M059J (cell line): ENCODE measurements around the gene RAB40B. TPM values are rescaled to one million over a fixed set of nuclear protein-coding genes. Genes with fewer than 3 reads are reported as not detected.
"Not testable (repeated sequence)": the region's sequence is repeated elsewhere in the genome, so short reads cannot be mapped to it uniquely, and the experiment has no call there.

Source experiments
- DNase-seq: peaks from one replicate; pipeline ENCODE4 v3.0.0-alpha.2; 2012; ENCODE audit warnings: low read depth
- total RNA-seq: library from RNA; depleted of rRNA; stranded (reverse); fragments of >200 nt; shearing (Covaris generic); gene quantifications from 2 replicates; pipeline ENCODE4 v1.2.3, GENCODE V29; 2014

RAB40B gene
- total RNA-seq, 1 experiment from 2014 or later = 8.9 TPM

DNA sequence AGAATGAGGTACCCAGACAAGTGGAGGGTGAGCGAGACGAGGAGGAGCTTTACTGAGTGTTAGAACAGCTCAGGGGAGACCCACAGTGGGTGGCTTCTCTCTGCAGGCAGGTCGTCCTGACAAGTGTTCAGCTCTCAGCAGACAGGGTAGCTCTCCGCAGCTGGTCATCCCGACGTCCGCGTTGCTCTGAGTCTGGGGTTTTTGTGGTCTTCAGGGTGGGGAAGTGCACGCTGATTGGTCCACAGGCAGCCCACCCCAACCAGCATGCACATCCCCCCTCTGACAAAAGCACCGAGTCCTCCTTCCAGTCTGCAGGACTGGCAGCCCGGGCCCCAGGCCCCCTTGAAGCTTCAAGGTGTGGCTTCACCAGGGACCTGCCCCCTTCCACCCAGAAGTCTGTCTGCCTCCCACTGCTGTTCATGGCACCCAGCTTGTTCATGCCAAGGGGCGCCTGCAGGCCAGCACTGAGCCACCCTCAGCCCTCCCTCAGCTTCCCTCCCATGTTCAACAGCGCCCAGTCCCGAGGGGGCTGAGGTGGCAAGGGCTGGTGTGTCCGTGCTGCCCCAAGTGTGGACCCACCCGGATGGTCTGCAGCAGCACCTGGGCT lies 30.4 kb downstream of the RAB40B start:
- no peak for DNase-seq

DNA sequence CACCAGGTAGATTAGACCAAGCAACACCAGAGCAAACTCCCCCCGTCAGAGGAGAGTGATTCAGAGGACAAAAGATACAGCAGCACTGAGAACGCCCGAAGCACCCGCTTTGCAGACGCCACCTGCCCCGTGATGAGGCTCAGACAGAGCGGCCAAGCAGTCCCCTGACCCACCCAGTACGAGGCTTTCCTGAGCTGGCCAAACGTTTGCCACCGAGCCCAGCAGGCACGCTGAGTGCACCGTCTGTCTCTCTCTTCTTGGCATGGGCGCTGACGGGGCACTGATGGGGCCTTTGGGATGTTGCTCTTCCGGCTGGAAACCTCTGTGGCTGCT lies 30.9 kb downstream of the RAB40B start:
- no peak for DNase-seq

DNA sequence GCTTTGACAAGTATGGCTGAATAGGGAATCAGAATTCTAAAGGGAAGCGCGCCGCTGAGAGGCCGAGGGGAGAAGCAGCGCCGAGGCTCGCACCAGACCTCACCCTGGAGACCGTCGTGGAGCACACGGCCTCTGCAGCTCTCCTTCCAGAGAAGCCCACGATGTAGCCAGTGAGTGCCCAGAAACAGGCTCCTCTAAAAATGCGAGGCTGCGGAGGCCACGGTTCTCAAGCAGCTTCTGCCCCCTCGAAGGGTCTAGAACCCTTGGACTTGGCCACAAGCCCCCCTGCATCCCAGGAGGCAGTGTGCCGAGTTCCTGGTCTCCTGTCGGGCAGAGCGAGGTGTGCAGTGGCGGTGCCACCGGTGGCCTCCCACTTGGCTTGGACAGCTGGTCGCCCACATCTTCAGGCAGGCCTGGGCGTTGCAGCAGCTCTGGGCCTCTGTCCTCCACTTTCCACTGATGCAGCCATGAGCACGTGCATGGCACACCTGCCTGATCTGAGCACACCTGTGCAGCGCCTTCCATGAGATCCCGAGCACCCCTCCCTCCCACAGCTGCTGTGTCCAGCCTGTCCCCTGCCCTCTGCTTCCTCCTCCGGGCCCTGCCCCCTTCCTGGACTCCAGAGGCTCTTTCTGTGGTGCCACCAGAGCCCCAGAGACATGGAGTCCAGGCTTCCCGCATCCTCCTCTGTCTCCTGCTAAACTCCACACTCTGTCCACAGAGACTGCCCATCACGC lies 31.4 kb downstream of the RAB40B start:
- DNase-seq = no peak

DNA sequence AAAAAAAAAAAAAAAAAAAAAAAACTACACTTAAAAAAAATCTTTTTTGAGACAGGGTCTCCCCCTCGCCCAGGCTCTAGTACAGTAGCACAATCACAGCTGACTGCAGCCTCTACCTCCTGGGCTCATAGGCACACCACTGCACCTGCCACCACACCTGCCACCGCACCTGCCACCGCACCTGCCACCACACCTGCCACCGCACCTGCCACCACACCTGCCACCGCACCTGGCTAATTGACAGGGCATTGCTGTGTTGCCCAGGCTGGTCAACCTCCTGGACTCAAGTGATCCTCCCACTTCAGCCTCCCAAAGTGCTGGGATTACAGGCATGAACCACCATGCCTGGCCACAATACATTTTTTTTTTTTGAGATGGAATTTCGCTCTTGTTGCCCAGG lies 32.6 kb downstream of the RAB40B start:
- no peak for DNase-seq

DNA sequence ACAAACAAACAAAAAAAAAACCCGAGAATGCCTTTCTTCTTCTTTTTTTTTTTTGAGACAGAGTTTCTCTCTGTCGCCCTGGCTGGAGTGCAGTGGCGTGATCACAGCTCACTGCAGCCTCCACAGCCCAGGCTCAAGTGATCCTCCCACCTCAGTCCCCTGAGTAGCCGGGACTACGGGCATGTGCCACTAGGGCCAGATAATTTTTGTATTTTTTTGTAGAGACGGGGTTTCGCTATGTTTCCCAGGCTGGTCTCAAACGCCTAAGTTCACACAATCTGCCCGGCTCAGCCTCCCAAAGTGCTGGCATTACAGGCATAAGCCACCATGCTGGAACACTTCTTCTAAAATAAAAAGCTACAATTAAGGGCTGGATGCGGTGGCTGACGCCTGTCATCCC lies 33.3 kb downstream of the RAB40B start:
- DNase-seq = no peak

DNA sequence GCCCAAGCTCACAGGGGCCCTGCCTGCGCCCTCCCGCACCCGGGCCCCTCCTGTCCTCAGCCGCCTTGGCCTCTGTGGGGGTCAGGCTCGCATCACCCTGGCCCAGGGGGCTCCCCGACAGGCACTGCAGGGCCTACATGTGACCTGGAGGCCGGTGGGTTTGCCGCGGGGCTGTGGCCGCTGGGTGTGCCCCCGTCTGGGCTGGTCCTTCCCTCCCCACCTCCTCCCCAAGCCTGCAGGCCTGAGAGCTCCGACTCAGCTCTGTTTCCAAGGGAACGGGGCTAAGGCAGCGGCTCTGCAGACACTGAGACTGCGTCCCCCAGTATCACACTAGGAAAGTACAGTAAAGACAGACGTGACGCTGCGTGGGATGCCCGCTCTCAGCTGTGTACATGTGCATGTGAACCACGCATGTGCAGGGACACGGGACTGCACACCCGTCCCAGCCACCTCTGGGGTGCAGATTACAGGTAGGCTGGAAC lies 33.8 kb downstream of the RAB40B start:
- no peak for DNase-seq

DNA sequence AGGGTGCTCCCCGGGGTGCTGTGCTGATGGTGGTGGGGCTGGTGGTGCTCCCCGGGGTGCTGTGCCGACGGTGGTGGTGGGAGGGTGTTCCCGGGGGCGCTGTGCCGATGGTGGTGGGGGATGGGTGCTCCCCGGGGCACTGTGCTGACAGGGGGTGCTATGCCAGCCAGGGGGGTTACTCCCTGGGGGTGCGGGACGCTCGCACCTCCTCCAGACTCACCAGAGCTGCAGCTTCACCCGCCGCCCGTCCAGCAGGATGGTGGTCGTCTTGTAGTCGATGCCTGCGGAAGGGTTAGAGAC lies 34.3 kb downstream of the RAB40B start:
- no peak for DNase-seq

DNA sequence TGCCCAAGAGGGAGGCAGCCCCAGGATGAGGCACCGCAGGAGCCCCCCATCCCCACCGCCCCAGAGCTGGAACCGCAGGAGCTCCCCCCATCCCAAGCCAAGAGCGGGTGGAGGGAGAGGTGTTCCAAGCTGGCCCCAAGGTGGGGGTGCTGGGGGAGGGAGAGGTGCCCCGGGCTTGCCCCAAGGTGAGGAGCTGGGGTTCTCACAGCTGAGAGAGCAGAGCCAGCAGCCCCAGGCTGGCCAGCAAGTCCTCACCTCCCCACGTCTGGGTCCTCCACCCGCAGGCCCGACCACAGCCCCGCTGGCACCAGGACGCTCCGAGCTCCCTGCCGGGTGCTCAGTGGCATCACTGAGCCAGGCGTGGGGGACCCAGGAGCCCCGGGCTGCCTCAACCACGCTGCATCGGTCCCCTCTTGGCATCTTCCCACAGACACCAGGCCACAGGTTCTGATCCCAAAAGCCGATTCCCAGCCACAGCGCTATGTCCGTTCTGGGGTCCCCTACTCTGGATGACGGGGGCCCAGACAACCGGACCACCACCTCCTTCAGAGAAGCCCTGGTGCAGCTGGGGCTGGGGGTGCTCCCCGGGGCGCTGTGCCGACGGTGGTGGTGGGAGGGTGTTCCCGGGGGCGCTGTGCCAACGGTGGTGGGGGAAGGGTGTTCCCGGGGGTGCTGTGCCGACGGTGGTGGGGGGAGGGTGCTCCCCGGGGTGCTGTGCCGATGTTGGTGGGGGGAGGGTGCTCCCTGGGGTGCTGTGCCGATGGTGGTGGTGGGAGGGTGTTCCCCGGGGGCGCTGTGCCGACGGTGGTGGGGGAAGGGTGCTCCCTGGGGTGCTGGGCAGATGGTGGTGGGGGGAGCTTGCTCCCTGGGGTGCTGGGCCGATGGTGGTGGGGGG lies 34.9 kb downstream of the RAB40B start:
- no peak for DNase-seq

DNA sequence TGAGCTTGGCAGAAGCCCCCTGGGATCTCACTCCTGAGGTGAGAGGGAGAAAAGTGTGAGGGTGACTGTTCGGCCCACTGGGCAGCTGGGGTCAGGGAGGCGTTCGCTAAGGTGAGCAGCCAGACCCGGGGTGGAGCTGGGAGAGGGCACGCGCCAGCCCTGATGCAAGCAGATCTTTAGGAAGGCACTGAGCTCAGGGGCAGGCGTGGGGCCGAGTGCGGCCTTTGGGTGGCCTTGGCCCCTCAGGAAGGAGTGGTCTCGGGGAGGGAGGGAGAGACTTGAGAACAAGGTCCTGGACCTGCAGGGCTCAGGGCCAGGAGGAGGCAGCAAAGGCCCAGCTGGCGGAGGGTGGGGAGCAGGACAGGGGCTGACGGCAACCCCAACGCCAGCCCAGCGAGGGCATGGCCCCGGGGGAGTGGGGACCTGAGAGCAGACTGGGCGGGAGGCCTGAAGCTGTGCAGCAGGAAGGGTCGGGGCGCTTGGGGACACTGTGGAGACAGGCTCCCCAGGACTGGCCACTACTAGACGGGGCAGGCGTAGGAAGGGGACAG lies 35.7 kb downstream of the RAB40B start:
- DNase-seq = no peak

DNA sequence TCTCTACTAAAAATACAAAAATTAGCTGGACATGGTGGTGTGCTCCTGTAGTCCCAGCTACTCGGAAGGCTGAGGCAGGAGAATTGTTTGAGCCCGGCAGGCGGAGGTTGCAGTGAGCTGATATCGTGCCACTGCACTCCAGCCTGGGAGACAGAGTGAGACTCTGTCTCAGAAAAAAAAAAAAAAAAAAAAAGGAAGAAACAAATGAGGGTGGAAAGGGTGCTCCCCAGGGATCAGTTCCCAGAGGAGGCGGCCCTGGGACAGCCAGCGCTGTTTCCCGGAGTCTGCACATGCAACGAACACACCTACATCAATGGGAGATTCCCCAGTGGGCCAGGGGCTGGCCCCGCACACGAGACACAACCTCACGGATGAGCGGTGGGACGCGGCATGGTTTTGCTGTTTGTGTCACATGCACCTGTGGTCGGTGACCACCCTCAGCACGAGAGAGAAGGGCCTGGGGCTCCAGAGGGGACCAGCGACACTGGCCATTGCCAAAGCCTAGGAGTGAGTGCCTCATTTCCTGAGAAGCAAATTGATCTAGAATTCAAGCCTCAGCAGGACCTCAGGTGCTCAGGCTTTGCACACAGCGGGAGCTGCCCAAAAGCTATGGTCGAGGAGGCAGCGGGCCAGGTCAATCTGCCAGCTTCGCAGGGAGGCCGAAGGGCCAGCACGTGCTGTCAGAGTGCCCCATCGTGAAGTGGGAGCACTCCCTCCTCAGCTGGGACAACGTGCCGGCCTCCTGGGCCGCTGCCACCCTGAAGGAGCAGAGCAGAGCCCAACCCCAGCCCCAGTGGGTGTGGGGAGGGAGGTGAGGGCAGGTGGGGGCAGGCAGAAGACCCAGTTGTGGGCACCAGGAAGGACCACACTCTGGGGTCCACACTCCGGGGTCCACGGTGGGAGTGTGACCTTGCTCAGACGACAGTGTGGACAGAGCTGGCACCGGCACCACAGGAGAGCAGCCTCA lies 36.5 kb downstream of the RAB40B start:
- no peak for DNase-seq

DNA sequence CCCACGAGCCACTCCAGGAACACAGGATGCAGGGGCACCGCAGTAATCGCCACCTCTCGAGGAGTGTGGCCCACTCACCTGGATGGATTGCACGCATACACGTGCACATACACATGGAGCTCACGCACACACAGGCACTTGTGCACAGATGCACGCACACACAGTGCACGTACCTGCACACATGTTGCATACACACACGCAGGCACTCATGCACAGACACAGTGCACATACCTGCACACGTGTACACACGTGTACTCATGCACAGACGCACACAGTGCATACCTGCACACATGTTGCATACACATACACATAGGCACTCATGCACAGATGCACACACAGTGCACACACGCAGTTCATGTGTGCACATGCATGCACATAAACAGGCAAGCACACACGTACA lies 38.6 kb downstream of the RAB40B start:
- DNase-seq = no peak

DNA sequence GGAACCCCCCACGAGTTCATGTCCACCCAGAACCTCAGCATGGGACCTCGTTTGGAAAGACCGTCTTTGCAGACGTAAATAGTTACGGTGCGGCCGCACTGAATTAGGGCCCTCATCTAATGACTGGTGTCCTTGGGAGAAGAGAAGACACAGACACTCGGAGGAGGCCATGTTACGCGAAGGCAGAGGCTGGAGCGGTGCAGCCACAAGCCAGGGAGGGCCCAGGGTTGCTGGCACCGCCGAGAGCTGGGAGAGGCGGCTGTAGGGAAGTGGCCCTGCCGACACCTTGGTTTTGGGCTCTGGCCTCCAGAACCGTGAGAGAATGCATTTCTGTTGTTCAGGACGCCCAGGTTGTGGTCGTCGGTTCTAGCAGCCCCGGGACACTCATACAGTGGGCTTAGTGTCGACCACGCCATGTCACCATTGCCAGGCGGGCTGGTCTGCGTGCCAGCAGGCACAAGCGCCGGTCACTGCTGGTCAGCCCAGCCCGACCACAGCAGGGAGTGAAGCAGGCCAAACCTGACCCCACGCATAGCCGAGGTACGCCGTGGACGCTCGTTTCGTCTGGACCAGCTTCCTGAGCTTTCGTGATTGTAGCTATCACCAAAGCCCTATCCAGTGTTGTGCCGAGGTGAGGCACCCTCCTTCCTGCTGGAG lies 39.6 kb downstream of the RAB40B start:
- no peak for DNase-seq

DNA sequence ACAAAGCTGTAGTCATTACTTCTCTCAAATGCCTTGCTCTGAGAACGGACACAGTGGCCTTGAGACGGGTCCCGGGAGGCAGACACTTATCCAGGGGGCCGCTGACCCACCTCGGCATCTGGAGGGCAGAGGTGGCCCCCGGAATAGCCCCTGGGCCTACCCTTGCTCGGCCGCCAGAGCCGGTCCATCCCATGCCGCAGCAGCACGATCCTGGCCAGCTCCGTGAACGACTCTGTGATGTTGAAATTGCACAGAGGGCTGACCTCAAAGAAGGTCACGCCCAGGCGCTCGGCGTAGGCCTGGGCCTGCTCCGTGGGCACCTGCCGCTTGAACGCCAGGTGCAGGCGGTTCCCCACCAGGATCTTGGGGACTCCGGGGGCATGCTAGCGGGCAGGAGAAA lies 40.2 kb downstream of the RAB40B start:
- no peak for DNase-seq

DNA sequence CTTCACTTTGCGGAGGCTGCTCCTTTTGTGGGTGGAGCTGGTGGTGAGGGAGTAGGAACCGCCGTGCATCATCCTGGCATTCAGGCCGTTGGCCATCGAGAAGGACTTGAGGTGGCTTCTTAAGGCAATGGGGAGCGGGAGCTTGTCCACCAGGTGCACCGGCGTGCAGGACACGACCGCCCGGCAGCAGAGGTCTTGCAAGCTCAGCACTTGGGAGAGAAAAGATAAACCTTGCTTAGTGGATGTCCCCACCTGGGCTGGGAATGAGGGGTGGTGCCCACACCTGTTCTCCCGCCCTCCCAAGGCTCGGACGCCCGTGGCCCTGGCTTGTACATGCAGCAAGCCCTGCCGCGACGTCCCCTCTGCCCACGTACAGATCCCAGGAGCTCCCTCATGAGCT lies 40.6 kb downstream of the RAB40B start:
- no peak for DNase-seq

DNA sequence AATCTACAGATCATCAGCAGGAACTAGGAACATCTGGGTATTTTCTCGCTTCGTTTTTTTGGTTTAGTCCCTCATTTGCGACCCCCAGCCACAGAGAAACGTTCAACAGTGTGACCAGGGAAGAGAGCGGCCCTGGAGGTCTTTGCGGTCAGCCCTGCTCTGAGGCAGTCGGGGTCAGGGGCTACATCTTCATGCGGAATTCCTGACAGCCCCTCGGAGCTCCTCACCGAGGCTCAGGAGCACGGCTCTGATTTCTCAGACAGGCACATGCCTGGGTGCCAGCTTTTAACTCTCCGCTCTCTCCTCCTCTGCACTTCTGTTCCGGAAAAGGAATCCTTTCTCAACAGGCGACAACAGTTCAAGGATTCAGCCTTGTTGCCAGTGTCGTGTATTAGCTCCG lies 42.2 kb downstream of the RAB40B start:
- no peak for DNase-seq

DNA sequence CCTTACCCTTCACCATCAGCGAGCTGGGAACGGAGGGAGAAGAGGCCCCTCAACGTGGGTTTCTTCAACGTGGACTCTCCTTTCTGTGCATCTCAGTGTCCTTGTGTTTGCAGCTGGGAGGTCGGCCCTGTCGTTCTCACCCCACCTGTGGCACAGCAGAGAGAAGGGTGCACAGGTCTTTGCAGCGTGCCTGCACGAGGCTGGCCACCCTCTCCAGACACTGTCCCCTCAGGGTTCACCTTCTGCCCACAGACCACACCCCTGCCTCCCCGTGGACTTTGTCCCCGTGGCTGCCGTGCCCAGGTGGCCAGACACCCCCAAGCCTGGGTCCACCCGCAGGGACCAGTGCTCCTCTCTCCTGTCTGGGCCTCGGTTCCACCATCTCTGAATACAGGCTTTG lies 43.0 kb downstream of the RAB40B start:
- no peak for DNase-seq

DNA sequence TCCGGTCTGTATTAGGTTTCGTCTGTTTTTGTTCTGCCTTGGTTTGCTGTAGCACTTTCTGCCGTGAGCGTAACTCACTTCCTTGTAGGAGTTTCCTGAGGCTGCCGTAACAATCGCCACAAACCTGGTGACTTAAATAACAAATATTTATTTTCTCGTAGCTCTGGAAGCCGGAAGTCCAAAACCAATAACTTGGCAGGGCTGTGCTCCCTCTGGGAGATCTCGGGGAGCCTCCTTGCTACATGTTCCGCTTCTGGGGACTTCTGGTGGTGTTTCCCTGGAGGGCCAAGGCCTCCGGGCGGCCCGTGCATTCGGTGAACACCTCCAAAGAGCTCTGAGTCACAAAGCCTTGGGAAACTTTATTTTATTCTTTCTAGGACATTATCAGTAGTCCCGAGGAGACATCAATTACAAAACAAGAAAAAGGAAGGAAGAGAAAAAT lies 43.4 kb downstream of the RAB40B start:
- no peak for DNase-seq

DNA sequence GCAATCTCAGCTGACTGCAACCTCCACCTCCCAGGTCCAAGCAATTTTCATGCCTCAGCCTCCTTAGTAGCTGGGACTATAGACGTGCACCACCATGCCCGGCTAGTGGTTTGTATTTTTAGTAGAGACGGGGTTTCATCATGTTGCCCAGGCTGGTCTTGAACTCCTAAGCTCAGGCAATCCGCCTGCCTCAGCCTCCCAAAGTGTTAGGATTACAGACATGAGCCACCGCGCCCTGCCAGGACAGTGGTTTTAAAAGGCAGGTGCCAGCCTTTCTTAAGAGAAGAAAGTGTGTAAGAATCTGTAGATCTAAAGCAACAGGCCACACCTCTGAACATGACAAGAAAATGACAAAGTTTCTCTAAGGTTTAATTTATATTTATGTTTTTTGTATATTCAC lies 43.9 kb downstream of the RAB40B start:
- DNase-seq = not testable (repeated sequence)

DNA sequence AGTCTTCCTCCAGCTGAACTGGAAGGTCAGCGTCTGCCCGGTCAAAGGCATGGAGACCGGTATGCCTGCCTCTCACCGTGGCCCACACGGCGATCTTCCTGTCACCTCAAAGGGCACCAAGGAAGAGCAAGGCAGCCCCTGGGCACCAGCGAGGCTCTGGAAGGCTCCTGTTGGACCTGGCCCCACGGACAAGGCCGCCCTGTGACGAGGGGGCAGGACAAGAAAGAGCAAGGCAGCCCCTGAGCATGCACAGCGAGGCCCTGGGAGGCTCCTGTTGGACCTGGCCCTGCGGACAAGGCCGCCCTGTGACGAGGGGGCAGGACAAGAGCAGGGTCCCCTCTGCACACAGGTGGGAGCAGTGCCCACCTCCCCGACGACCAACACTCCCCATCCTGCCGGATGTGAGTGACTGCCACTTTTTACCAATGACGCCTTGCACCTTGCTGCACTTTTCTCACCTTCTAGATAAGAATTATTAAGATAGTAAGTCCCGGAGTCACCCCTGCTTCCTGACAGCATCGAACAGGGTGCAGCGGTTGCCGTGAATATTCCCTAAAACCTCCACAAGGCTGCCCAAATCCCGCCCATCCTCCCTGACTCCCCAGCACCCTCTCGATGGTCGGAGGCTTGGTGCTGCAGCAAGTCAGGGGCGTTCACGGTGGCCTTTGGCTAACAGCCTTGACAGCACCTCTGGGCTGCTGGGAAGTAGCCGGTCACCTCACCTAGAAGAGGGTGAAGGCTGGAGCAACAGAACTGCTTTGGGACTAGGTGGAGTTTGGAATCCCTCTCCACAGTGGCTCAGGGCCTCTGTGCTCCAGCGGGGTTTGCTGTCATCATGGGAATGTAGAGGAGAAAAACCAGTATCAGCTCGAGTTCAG lies 44.6 kb downstream of the RAB40B start:
- DNase-seq = no peak

DNA sequence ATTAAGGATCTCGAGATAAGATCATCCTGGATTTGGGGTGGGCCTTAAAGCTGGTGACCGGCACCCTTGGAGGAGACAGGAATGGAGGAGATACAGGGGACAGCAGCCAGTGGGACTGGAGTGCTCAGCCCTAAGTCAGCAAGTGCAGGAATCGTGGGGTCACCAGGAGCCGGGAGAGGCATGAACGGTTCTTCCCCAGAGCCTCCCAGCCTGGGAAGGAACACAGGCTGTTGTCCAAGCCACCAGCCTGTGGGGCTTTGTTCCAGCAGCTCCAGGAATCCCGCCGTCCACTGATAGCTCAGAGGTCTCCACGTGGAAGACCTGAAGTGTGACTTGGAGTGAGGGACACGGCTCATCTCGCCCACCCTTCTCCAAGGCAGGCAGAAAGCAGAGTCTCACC lies 47.8 kb downstream of the RAB40B start:
- DNase-seq = no peak
